ENCODE data around the gene AMTN. TPM values are rescaled to one million over a fixed set of nuclear protein-coding genes. Genes with fewer than 3 reads are reported as not detected.

The AMTN gene
- total and polyA plus RNA-seq, 7 donors, result not detected

- Histone ChIP-seq H3K9me3 (no peaks in the 10 kb centered on the region), H3K27me3 (ENCODE audit: insufficient read depth in 3 of 3, low read length in 2 of 3) (no peaks in the 10 kb centered on the region), H3K36me3 (ENCODE audit: insufficient read depth in 1 of 2, low read depth in 1 of 2) (no peaks in the 10 kb centered on the region), H3K27ac (no peak overlapping the region), H3K4me3 (no peak overlapping the region), H3K4me1 (no peaks in the 10 kb centered on the region)
- DNase-seq (no peak), ATAC-seq (no peak)
- intact Hi-C loops (cut with DNase I), result no loop called here
- 29 to 34% (median 29%) methylated on average over 2 of the region's 2 CpGs for whole genome bisulfite sequencing, 3 donors
- TF ChIP-seq CTCF (IDR thresholded peaks at IDR 0.05), result no peak
Measured at GRCh38 chr4:70571772-70572171, 53.4 kb downstream of the AMTN start.

GRCh38 chr4:70575964-70576363 lies 57.6 kb downstream of the AMTN start:
- Histone ChIP-seq H3K27me3 (ENCODE audit: insufficient read depth in 3 of 3, low read length in 2 of 3) (no peaks in the 10 kb centered on the region), H3K4me1 (no peaks in the 10 kb centered on the region), H3K36me3 (ENCODE audit: insufficient read depth in 1 of 2, low read depth in 1 of 2) (no peaks in the 10 kb centered on the region), H3K4me3 (no peak overlapping the region), H3K9me3 (no peaks in the 10 kb centered on the region), H3K27ac (no peak overlapping the region)
- intact Hi-C loops (cut with DNase I), result no loop called here
- TF ChIP-seq CTCF (IDR thresholded peaks at IDR 0.05), result no peak
- no peak for ATAC-seq
- no peak for DNase-seq

GRCh38 chr4:70577220-70577927 lies 59.0 kb downstream of the AMTN start:
- H3K9me3 ChIP-seq, result no peaks in the 10 kb centered on the region
- ATAC-seq (no peak), DNase-seq (no peak)
- no peaks in the 10 kb centered on the region for H3K27me3 ChIP-seq (ENCODE audit: insufficient read depth in 3 of 3, low read length in 2 of 3)
- intact Hi-C loops (cut with DNase I), result no loop called here
- WGBS, 3 donors, result 21 to 26% (median 22%) methylated on average over 6 of the region's 6 CpGs
- no peaks in the 10 kb centered on the region for H3K4me1 ChIP-seq
- no peak overlapping the region for H3K27ac ChIP-seq
- no peak overlapping the region for H3K4me3 ChIP-seq
- H3K36me3 ChIP-seq (ENCODE audit: insufficient read depth in 1 of 2, low read depth in 1 of 2), result no peaks in the 10 kb centered on the region
- TF ChIP-seq CTCF (IDR thresholded peaks at IDR 0.05), result no peak

GRCh38 chr4:70581980-70582379 lies 63.6 kb downstream of the AMTN start:
- ATAC-seq, result no peak
- intact Hi-C loops (cut with DNase I), result no loop called here
- Histone ChIP-seq H3K27me3 (ENCODE audit: insufficient read depth in 3 of 3, low read length in 2 of 3) (no peaks in the 10 kb centered on the region), H3K36me3 (ENCODE audit: insufficient read depth in 1 of 2, low read depth in 1 of 2) (no peaks in the 10 kb centered on the region), H3K4me1 (no peaks in the 10 kb centered on the region), H3K9me3 (no peaks in the 10 kb centered on the region), H3K27ac (no peak overlapping the region), H3K4me3 (no peak overlapping the region)
- no peak for DNase-seq
- WGBS, 3 donors, result 71 to 94% (median 93%) methylated on average over 2 of the region's 2 CpGs
- TF ChIP-seq CTCF (IDR thresholded peaks at IDR 0.05), result no peak

Other genes starting within 250 kb of the AMTN start
- not detected for gene CABS1, start 183.6 kb upstream of the AMTN start, total RNA-seq
- not detected for gene CABS1, start 183.6 kb upstream of the AMTN start, polyA plus RNA-seq
- gene SMR3A, start 157.8 kb upstream of the AMTN start, total RNA-seq, result not detected
- gene SMR3A, start 157.8 kb upstream of the AMTN start, polyA plus RNA-seq, result not detected
- not detected for gene SMR3B, start 135.4 kb upstream of the AMTN start, total RNA-seq
- gene SMR3B, start 135.4 kb upstream of the AMTN start, polyA plus RNA-seq, result not detected
- gene OPRPN, start 120.6 kb upstream of the AMTN start, total RNA-seq, result not detected
- not detected for gene OPRPN, start 120.6 kb upstream of the AMTN start, polyA plus RNA-seq
- gene MUC7, start 46.4 kb upstream of the AMTN start, total RNA-seq, result not detected
- gene MUC7, start 46.4 kb upstream of the AMTN start, polyA plus RNA-seq, result not detected
- not detected for gene AMBN, start 73.7 kb downstream of the AMTN start, total RNA-seq
- not detected for gene AMBN, start 73.7 kb downstream of the AMTN start, polyA plus RNA-seq
- gene ENAM, start 110.2 kb downstream of the AMTN start, total RNA-seq, result 1 to 10 TPM; 1.6 to 6.6 (median 3.0) TPM
- gene ENAM, start 110.2 kb downstream of the AMTN start, polyA plus RNA-seq, result 1 to 10 TPM in 1 of 3 donors, under 1 TPM in 2; 0.08 to 1.5 (median 0.65) TPM
- 1 to 10 TPM in 3 of 4 donors, under 1 TPM in 1; 0.50 to 3.0 (median 1.7) TPM for gene JCHAIN, start 147.9 kb downstream of the AMTN start, total RNA-seq
- under 1 TPM; 0.13 to 0.73 (median 0.15) TPM for gene JCHAIN, start 147.9 kb downstream of the AMTN start, polyA plus RNA-seq
- gene UTP3, start 170.0 kb downstream of the AMTN start, total RNA-seq, result 10 to 100 TPM; 13.1 to 22.6 (median 20.2) TPM
- 10 to 100 TPM; 13.0 to 32.5 (median 28.6) TPM for gene UTP3, start 170.0 kb downstream of the AMTN start, polyA plus RNA-seq
- 10 to 100 TPM; 31.3 to 53.7 (median 43.3) TPM for gene RUFY3, start 203.4 kb downstream of the AMTN start, total RNA-seq
- 10 to 100 TPM; 15.1 to 35.2 (median 27.7) TPM for gene RUFY3, start 203.4 kb downstream of the AMTN start, polyA plus RNA-seq

Data from psoas muscle (tissue), 8 donors.